HL-60 (cell line): ENCODE results near the gene PRR18.

Source experiments
- GABPA ChIP-seq: IDR thresholded peaks from 2 replicates; pipeline ENCODE4 v1.6.1; 2012; ENCODE audit warnings: low read depth
- TF ChIP-seq, protein P1 (sequence below): IDR thresholded peaks from one replicate; pipeline ENCODE4 v1.5.1; 2011; ENCODE audit warnings: low read length, control low read depth, inconsistent platforms; ENCODE audit not compliant: insufficient read depth
- TF ChIP-seq, protein P2 (sequence below): IDR thresholded peaks from 2 replicates; pipeline ENCODE4 v1.6.1; 2012; ENCODE audit warnings: low read depth; ENCODE audit not compliant: insufficient replicate concordance

DNA sequence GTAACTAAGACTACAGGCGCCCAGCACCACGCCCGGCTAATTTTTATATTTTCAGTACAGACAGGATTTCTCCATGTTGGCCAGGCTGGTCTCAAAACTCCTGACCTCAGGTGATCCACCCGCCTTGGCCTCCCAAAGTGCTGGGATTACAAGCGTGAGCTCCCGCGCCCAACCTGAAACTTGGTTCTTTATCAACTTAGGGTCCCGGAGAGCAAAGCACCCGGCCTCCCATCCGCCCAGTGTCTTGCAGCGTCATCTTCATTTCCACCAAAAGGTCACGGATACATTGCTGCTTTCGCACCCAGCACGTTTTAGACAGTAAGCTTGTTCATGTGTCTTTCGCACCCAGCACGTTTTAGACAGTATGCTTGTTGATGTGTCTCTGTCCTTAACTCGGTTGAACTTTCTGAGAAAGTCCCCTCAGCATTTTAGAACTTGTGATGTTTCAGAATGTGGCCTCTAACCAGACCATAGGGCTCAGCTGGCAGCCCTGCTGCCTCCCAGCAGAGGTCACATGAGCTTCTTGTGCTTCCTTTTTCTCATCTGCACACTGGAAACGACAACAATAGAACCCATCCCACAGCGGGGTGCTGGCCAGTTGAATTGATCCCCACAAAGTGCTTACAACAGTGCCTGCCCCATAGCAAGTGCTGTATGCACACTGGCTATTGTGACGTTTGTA, 48.8 kb downstream of the PRR18 start:
- TF ChIP-seq, protein P1, sequence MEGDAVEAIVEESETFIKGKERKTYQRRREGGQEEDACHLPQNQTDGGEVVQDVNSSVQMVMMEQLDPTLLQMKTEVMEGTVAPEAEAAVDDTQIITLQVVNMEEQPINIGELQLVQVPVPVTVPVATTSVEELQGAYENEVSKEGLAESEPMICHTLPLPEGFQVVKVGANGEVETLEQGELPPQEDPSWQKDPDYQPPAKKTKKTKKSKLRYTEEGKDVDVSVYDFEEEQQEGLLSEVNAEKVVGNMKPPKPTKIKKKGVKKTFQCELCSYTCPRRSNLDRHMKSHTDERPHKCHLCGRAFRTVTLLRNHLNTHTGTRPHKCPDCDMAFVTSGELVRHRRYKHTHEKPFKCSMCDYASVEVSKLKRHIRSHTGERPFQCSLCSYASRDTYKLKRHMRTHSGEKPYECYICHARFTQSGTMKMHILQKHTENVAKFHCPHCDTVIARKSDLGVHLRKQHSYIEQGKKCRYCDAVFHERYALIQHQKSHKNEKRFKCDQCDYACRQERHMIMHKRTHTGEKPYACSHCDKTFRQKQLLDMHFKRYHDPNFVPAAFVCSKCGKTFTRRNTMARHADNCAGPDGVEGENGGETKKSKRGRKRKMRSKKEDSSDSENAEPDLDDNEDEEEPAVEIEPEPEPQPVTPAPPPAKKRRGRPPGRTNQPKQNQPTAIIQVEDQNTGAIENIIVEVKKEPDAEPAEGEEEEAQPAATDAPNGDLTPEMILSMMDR, result no peak
- TF ChIP-seq, protein P2, sequence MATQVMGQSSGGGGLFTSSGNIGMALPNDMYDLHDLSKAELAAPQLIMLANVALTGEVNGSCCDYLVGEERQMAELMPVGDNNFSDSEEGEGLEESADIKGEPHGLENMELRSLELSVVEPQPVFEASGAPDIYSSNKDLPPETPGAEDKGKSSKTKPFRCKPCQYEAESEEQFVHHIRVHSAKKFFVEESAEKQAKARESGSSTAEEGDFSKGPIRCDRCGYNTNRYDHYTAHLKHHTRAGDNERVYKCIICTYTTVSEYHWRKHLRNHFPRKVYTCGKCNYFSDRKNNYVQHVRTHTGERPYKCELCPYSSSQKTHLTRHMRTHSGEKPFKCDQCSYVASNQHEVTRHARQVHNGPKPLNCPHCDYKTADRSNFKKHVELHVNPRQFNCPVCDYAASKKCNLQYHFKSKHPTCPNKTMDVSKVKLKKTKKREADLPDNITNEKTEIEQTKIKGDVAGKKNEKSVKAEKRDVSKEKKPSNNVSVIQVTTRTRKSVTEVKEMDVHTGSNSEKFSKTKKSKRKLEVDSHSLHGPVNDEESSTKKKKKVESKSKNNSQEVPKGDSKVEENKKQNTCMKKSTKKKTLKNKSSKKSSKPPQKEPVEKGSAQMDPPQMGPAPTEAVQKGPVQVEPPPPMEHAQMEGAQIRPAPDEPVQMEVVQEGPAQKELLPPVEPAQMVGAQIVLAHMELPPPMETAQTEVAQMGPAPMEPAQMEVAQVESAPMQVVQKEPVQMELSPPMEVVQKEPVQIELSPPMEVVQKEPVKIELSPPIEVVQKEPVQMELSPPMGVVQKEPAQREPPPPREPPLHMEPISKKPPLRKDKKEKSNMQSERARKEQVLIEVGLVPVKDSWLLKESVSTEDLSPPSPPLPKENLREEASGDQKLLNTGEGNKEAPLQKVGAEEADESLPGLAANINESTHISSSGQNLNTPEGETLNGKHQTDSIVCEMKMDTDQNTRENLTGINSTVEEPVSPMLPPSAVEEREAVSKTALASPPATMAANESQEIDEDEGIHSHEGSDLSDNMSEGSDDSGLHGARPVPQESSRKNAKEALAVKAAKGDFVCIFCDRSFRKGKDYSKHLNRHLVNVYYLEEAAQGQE, result no peak
- no peak for TF ChIP-seq GABPA
